Measurements from ENCODE around the gene SORCS2.

DNA sequence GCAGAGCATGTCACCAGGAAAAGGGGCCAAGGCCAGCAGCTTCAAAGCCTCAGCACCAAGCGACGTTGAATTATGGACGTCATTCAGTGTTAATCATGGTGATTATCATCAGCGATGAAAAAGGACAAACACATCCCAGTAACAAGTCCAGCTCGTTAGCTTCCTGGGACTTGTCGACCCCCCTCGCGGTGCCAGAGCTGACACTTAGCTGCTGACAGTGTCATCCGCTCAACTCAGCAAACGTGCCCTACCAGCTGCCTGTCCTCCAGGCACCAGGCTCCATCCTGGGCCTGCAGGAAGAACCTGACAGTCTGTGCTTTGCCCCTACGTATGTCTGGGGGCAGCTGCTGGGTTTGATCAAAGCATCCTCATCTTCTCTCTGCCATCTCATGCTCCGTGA, 379.4 kb downstream of the SORCS2 start:
- TF ChIP-seq, protein P1, sequence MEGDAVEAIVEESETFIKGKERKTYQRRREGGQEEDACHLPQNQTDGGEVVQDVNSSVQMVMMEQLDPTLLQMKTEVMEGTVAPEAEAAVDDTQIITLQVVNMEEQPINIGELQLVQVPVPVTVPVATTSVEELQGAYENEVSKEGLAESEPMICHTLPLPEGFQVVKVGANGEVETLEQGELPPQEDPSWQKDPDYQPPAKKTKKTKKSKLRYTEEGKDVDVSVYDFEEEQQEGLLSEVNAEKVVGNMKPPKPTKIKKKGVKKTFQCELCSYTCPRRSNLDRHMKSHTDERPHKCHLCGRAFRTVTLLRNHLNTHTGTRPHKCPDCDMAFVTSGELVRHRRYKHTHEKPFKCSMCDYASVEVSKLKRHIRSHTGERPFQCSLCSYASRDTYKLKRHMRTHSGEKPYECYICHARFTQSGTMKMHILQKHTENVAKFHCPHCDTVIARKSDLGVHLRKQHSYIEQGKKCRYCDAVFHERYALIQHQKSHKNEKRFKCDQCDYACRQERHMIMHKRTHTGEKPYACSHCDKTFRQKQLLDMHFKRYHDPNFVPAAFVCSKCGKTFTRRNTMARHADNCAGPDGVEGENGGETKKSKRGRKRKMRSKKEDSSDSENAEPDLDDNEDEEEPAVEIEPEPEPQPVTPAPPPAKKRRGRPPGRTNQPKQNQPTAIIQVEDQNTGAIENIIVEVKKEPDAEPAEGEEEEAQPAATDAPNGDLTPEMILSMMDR (IDR thresholded peaks at IDR 0.05) = no peak
- TF ChIP-seq EZH2 (IDR thresholded peaks at IDR 0.05) = no peak
- TF ChIP-seq EZH2phosphoT487 (IDR thresholded peaks at IDR 0.05) = no peak

All from neural progenitor cell (in vitro differentiated cells).